ENCODE results near the gene ME3.

DNA sequence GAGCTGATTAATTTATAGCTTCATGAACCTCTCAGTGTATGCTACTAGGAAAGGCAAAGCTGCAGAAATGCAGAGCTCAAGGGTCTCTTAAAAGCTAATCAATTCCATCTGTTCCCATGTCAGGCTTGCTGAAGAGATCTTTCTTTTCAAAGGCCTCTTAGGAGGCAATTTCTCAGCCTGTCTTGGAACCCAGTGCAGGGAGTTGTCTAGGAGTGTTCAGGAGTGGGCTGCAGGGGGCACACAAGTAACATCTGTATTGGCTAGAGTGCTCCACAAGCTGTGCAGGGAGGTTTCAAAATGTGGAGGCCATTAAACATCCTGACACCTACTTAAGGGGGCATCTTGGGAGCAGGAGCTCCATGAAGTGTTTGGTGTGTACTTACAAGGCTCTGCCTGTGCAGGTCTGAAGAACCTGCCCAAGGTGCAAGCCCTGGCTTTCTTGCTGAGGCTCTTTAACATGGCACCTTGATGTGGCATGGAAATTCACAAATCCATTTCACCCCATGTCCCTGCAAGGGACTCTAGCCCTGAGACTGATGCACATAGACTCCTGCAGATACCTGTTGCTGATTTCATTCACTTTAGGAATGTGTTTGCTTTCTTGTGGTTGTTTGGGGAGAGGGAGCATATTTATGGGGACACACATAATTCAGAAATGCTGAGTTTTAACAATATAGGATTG is 134.7 kb downstream of the ME3 start:
- TF ChIP-seq POLR2A (IDR thresholded peaks at IDR 0.05) (no peak), POLR2AphosphoS5 (IDR thresholded peaks at IDR 0.05; ENCODE audit: insufficient read depth in 1 of 2, low read depth in 1 of 2) (no peak)
- TF ChIP-seq, protein P1, sequence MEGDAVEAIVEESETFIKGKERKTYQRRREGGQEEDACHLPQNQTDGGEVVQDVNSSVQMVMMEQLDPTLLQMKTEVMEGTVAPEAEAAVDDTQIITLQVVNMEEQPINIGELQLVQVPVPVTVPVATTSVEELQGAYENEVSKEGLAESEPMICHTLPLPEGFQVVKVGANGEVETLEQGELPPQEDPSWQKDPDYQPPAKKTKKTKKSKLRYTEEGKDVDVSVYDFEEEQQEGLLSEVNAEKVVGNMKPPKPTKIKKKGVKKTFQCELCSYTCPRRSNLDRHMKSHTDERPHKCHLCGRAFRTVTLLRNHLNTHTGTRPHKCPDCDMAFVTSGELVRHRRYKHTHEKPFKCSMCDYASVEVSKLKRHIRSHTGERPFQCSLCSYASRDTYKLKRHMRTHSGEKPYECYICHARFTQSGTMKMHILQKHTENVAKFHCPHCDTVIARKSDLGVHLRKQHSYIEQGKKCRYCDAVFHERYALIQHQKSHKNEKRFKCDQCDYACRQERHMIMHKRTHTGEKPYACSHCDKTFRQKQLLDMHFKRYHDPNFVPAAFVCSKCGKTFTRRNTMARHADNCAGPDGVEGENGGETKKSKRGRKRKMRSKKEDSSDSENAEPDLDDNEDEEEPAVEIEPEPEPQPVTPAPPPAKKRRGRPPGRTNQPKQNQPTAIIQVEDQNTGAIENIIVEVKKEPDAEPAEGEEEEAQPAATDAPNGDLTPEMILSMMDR (IDR thresholded peaks at IDR 0.05) = no peak

Measured in vagina (tissue), 2 donors.